AG20443 (cell line): ENCODE measurements around the gene PPARG.
"Not testable (repeated sequence)": the region's sequence is repeated elsewhere in the genome, so short reads cannot be mapped to it uniquely, and the experiment has no call there.

Experiments used
- DNase-seq: peaks from one replicate; pipeline ENCODE4 v3.0.0; 2012; ENCODE audit warnings: low spot score, mixed read lengths

Gene PPARG

GRCh38 chr3:12380461-12380860 is 91.6 kb downstream of the PPARG start:
- no peak for DNase-seq

GRCh38 chr3:12381199-12381598 is 92.3 kb downstream of the PPARG start:
- DNase-seq = no peak

- DNase-seq = no peak
Measured at GRCh38 chr3:12383218-12383617, 94.3 kb downstream of the PPARG start.

GRCh38 chr3:12384451-12385233 is 95.8 kb downstream of the PPARG start:
- DNase-seq = no peak

- not testable (repeated sequence) for DNase-seq
Measured at GRCh38 chr3:12386514-12387291, 97.8 kb downstream of the PPARG start.

- no peak for DNase-seq
Measured at GRCh38 chr3:12388185-12388584, 99.3 kb downstream of the PPARG start.

GRCh38 chr3:12392101-12392878 is 103.4 kb downstream of the PPARG start:
- DNase-seq = no peak

- DNase-seq = peak; percentile 25
Measured at GRCh38 chr3:12393894-12394293, 105.0 kb downstream of the PPARG start.

GRCh38 chr3:12394569-12395271 is 105.8 kb downstream of the PPARG start:
- DNase-seq = no peak

GRCh38 chr3:12395349-12396012 is 106.6 kb downstream of the PPARG start:
- no peak for DNase-seq

- DNase-seq = no peak
Measured at GRCh38 chr3:12396471-12396870, 107.6 kb downstream of the PPARG start.

GRCh38 chr3:12399226-12399625 is 110.4 kb downstream of the PPARG start:
- DNase-seq = no peak

GRCh38 chr3:12400616-12401194 is 111.8 kb downstream of the PPARG start:
- DNase-seq = peak; percentile 34

GRCh38 chr3:12401208-12401607 is 112.3 kb downstream of the PPARG start:
- no peak for DNase-seq

- no peak for DNase-seq
Measured at GRCh38 chr3:12405432-12406272, 116.8 kb downstream of the PPARG start.

- DNase-seq = no peak
Measured at GRCh38 chr3:12408984-12409683, 120.3 kb downstream of the PPARG start.

GRCh38 chr3:12409684-12410596 is 121.1 kb downstream of the PPARG start:
- no peak for DNase-seq

GRCh38 chr3:12413721-12414255 is 124.9 kb downstream of the PPARG start:
- DNase-seq = no peak
